Astrocyte (in vitro differentiated cells and primary cell): Measurements from ENCODE around the gene ADGRG6.

Experiments used
- CTCF ChIP-seq: IDR thresholded peaks from 2 replicates; pipeline ENCODE4 v1.5.1; 2011; ENCODE audit warnings: low read depth, mild to moderate bottlenecking, inconsistent platforms, low read length, moderate library complexity; ENCODE audit not compliant: insufficient read depth
- EZH2 ChIP-seq: IDR thresholded peaks from 2 replicates; pipeline ENCODE4 v1.6.1; 2012; ENCODE audit warnings: mild to moderate bottlenecking, low read length, inconsistent platforms; ENCODE audit not compliant: insufficient read depth

- TF ChIP-seq CTCF (no peak), EZH2 (no peak)
These were observed 75.1 kb downstream of the ADGRG6 start for GRCh38 chr6:142376800-142377496.
